GM19099 (cell line): Measurements from ENCODE around the gene PCP2.

Experiments used
- POLR2A ChIP-seq: IDR thresholded peaks from 3 replicates; pipeline ENCODE4 v1.6.1; 2011; ENCODE audit warnings: low read depth; ENCODE audit not compliant: insufficient read length; ENCODE audit errors: extremely low read depth

Gene PCP2

GRCh38 chr19:7646426-7646700 lies 12.8 kb upstream of the PCP2 start:
- no peak for TF ChIP-seq POLR2A

GRCh38 chr19:7645656-7646425 lies 12.3 kb upstream of the PCP2 start:
- no peak for TF ChIP-seq POLR2A

- TF ChIP-seq POLR2A: no peak
These were observed 11.6 kb upstream of the PCP2 start for GRCh38 chr19:7645163-7645562.

- no peak for TF ChIP-seq POLR2A
These were observed 11.0 kb upstream of the PCP2 start for GRCh38 chr19:7644550-7644877.

- no peak for TF ChIP-seq POLR2A
These were observed 9.5 kb upstream of the PCP2 start for GRCh38 chr19:7643031-7643415.

GRCh38 chr19:7642295-7643030 lies 8.9 kb upstream of the PCP2 start:
- TF ChIP-seq POLR2A: no peak

GRCh38 chr19:7641290-7642276 lies 8.1 kb upstream of the PCP2 start:
- no peak for TF ChIP-seq POLR2A

- no peak for TF ChIP-seq POLR2A
These were observed 7.3 kb upstream of the PCP2 start for GRCh38 chr19:7640803-7641202.

GRCh38 chr19:7639863-7640348 lies 6.4 kb upstream of the PCP2 start:
- no peak for TF ChIP-seq POLR2A

GRCh38 chr19:7638802-7639465 lies 5.4 kb upstream of the PCP2 start:
- TF ChIP-seq POLR2A: no peak

GRCh38 chr19:7637374-7638256 lies 4.1 kb upstream of the PCP2 start:
- TF ChIP-seq POLR2A: no peak

GRCh38 chr19:7636691-7637373 lies 3.3 kb upstream of the PCP2 start, which contains the start of gene STXBP2:
TSS of gene STXBP2 (plus strand) at chr19:7637110. CDS start at chr19:7637150, 40 bp downstream.
- TF ChIP-seq POLR2A: peak; percentile 93

- TF ChIP-seq POLR2A: no peak
These were observed 2.8 kb upstream of the PCP2 start for GRCh38 chr19:7636317-7636690.
